HepG2 (cell line): ENCODE data around the gene IWS1. TPM values are rescaled to one million over a fixed set of nuclear protein-coding genes. Genes with fewer than 3 reads are reported as not detected.

ENCODE experiments used
- ATAC-seq: fragments of 200-7000 bp; cut with Tn5 transposase; 3 replicates; pipeline ENCODE4 v1.9.1; 2020; ENCODE audit warnings: mild to moderate bottlenecking, moderate library complexity
- BruUV-seq: library from RNA; stranded (reverse); fragments of 400-500 nt; replicated peaks from 2 replicates; lab custom pipeline; 2021; lab: Mats Ljungman, UMichigan
- CTCF ChIA-PET: fragments of 300-600 bp; formaldehyde crosslinking; extraction: SDS; loops from one replicate; lab custom pipeline; 2021; ENCODE audit warnings: low total read pairs, inconsistent platforms, low intra/inter-chr PET ratio; lab: Yijun Ruan, JAX
- POLR2A ChIA-PET: fragments of 350-600 bp; sonication (Branson Sonifier 250); formaldehyde crosslinking; loops from one replicate; lab custom pipeline; 2020; ENCODE audit warnings: antibody characterized with exemption, inconsistent platforms; lab: Yijun Ruan, JAX
- DNase-seq: peaks from one replicate; pipeline ENCODE4 v3.0.0-alpha.2; 2015; ENCODE audit warnings: low spot score
- FAIRE-seq: peaks from 3 replicates; lab custom pipeline; 2011; peaks lifted over from hg19 to GRCh38; lab: Jason Lieb, UNC
- H2AFZ ChIP-seq: one replicate; pipeline ENCODE4 v1.6.1; 2011; ENCODE audit warnings: low read length, inconsistent platforms
- H3K27ac ChIP-seq: fragments of 300-600 bp; 3 replicates; pipeline ENCODE4 v1.8.0; 2011; ENCODE audit warnings: mixed run types, mild to moderate bottlenecking, mixed read lengths, low read length, inconsistent platforms; ENCODE audit not compliant: insufficient read depth; ENCODE audit errors: extremely low read length
- H3K27me3 ChIP-seq, 2 experiments: fragments of 200-600 bp in 1 of 2; 2 replicates in 1 of 2; 3 replicates in 1 of 2; pipeline versions ENCODE4 v1.6.0 to v1.8.0; 2011; ENCODE audit warnings: low read length in 2 of 2, mild to moderate bottlenecking in 2 of 2, moderate library complexity in 2 of 2, inconsistent platforms in 1 of 2; ENCODE audit not compliant: insufficient read depth in 2 of 2, control insufficient read depth in 1 of 2
- H3K36me3 ChIP-seq, 2 experiments: fragments of 200-600 bp in 1 of 2; replicated peaks in 1 of 2; 2 replicates in 1 of 2; 3 replicates in 1 of 2; pipeline versions ENCODE4 v1.5.1 to v1.8.0; 2011; ENCODE audit warnings: low read length in 2 of 2, inconsistent platforms in 1 of 2; ENCODE audit not compliant: insufficient read depth in 2 of 2, control insufficient read depth in 1 of 2
- H3K4me1 ChIP-seq: 2 replicates; pipeline ENCODE4 v1.5.1; 2012; ENCODE audit warnings: low read length, inconsistent platforms; ENCODE audit not compliant: insufficient read depth
- H3K4me2 ChIP-seq: 2 replicates; pipeline ENCODE4 v1.6.0; 2011; ENCODE audit warnings: low read depth, low read length, inconsistent platforms
- H3K4me3 ChIP-seq, 3 experiments: fragments of 200-600 bp in 1 of 3; sonication (generic), shearing (Covaris generic) in 1 of 3; replicated peaks in 1 of 3; 2 replicates each; pipeline ENCODE4 v1.5.1; 2011 to 2016; ENCODE audit warnings: low read length in 3 of 3, inconsistent platforms in 2 of 3, low read depth in 2 of 3, mild to moderate bottlenecking in 2 of 3, control low read depth in 1 of 3, mixed read lengths in 1 of 3; ENCODE audit not compliant: insufficient read depth in 1 of 3
- H3K79me2 ChIP-seq: one replicate; pipeline ENCODE4 v1.6.1; 2011; ENCODE audit warnings: low read length, inconsistent platforms; ENCODE audit not compliant: insufficient read depth
- H3K9ac ChIP-seq: 2 replicates; pipeline ENCODE4 v1.6.0; 2011; ENCODE audit warnings: mild to moderate bottlenecking, low read depth, low read length, inconsistent platforms; ENCODE audit not compliant: insufficient read depth
- H3K9me3 ChIP-seq: 2 replicates; pipeline ENCODE4 v1.5.1; 2012; ENCODE audit warnings: mild to moderate bottlenecking, low read length
- H4K20me1 ChIP-seq: 2 replicates; pipeline ENCODE4 v1.6.0; 2011; ENCODE audit warnings: inconsistent platforms, mild to moderate bottlenecking, low read length, moderate library complexity; ENCODE audit not compliant: insufficient read depth
- BORCS8-MEF2B ChIP-seq: sonication (generic); formaldehyde crosslinking; IDR thresholded peaks from 2 replicates; pipeline ENCODE4 v1.8.0; 2022; ENCODE audit warnings: mild to moderate bottlenecking, missing genetic modification reagents
- ELK4 ChIP-seq: sonication (generic); formaldehyde crosslinking; IDR thresholded peaks from 2 replicates; pipeline ENCODE4 v1.9.0; 2021; ENCODE audit warnings: missing genetic modification reagents, borderline replicate concordance
- EP300 ChIP-seq, 3 experiments: sonication (generic) in 1 of 3; formaldehyde crosslinking in 1 of 3; IDR thresholded peaks; 2 replicates each; pipeline versions ENCODE4 v1.5.1 to v1.6.1; 2011 to 2020; ENCODE audit warnings: low read depth in 2 of 3, low read length in 2 of 3, borderline replicate concordance in 1 of 3, improper control_type of control experiment in 1 of 3, mild to moderate bottlenecking in 1 of 3, missing genetic modification reagents in 1 of 3, moderate library complexity in 1 of 3
- HOXA3 ChIP-seq: sonication (generic); formaldehyde crosslinking; IDR thresholded peaks from 2 replicates; pipeline ENCODE4 v1.5.0; 2020; ENCODE audit warnings: missing genetic modification reagents
- MTERF4 ChIP-seq: sonication (generic); formaldehyde crosslinking; IDR thresholded peaks from 2 replicates; pipeline ENCODE4 v1.8.0; 2023; ENCODE audit warnings: mild to moderate bottlenecking, missing genetic modification reagents
- NCOA2 ChIP-seq: sonication (generic); formaldehyde crosslinking; IDR thresholded peaks from 2 replicates; pipeline ENCODE4 v1.8.0; 2022; ENCODE audit warnings: inconsistent platforms
- POGK ChIP-seq: sonication (generic); formaldehyde crosslinking; conservative IDR thresholded peaks from 2 replicates; pipeline ENCODE4 v1.8.0; 2022; ENCODE audit warnings: mild to moderate bottlenecking, moderate library complexity, missing genetic modification reagents
- TBP ChIP-seq: sonication (generic); formaldehyde crosslinking; IDR thresholded peaks from 2 replicates; pipeline ENCODE4 v1.5.0; 2020; ENCODE audit warnings: missing genetic modification reagents
- ZC3H13 ChIP-seq: sonication (generic); formaldehyde crosslinking; IDR thresholded peaks from 2 replicates; pipeline ENCODE4 v1.8.1; 2023; ENCODE audit warnings: mild to moderate bottlenecking, missing genetic modification reagents, moderate library complexity
- ZFP41 ChIP-seq: sonication (generic); formaldehyde crosslinking; IDR thresholded peaks from 2 replicates; pipeline ENCODE4 v1.4.0; 2020; ENCODE audit warnings: mild to moderate bottlenecking, missing genetic modification reagents, borderline replicate concordance
- ZNF281 ChIP-seq: sonication (generic); formaldehyde crosslinking; IDR thresholded peaks from 2 replicates; pipeline ENCODE4 v1.4.0; 2020; ENCODE audit warnings: missing genetic modification reagents, borderline replicate concordance
- ZNF724P ChIP-seq: sonication (generic); formaldehyde crosslinking; IDR thresholded peaks from 2 replicates; pipeline ENCODE4 v1.8.0; 2022; ENCODE audit warnings: missing genetic modification reagents, borderline replicate concordance
- ZNF788 ChIP-seq: sonication (generic); formaldehyde crosslinking; IDR thresholded peaks from 2 replicates; pipeline ENCODE4 v1.5.0; 2020; ENCODE audit warnings: mild to moderate bottlenecking, missing genetic modification reagents, borderline replicate concordance
- ZSCAN5A ChIP-seq: sonication (generic); formaldehyde crosslinking; IDR thresholded peaks from 2 replicates; pipeline ENCODE4 v1.8.0; 2022; ENCODE audit warnings: mild to moderate bottlenecking, missing genetic modification reagents, borderline replicate concordance
- WGBS: methylation state at CpG from one replicate; pipeline ENCODE4 v1.1.6; 2017; ENCODE audit warnings: low lambda C conversion rate; 5-methylcytosine and 5-hydroxymethylcytosine counted together
- in situ Hi-C: cut with HindIII; loops from 2 replicates; pipeline ENCODE4 v1.10.0; 2017; ENCODE audit warnings: low pct_unique_long_range_greater_than_20kb; ENCODE audit not compliant: extremely low pct_ligation_motif_present
- intact Hi-C: fragments of 100-400 bp; cut with micrococcal nuclease; formaldehyde crosslinking; loops from one replicate; pipeline ENCODE4 v1.10.0; 2022; ENCODE audit not compliant: unreplicated experiment
- polyA plus RNA-seq, 8 experiments: library from polyadenylated mRNA; depleted of rRNA in 3 of 8; stranded (reverse) in 7 of 8; unstranded in 1 of 8; fragments of >200 nt; fragmentation: Illumina TruSeq in 4 of 8; extraction: Trizol in 4 of 8; gene quantifications; 2 replicates each; pipeline versions ENCODE4 v1.2.1 to v1.2.3, GENCODE V29; 2011 to 2016; ENCODE audit warnings: low read depth in 4 of 8, missing spikeins in 1 of 8, mixed read lengths in 1 of 8; ENCODE audit not compliant: insufficient read depth in 1 of 8
- total RNA-seq, 5 experiments: library from RNA; depleted of rRNA; stranded (reverse); fragments of >200 nt; fragmentation: Illumina TruSeq; extraction: Trizol; gene quantifications; 2 replicates each; pipeline ENCODE4 v1.2.3, GENCODE V29; 2016; ENCODE audit warnings: low read depth in 1 of 5

The IWS1 gene
- total and polyA plus RNA-seq, 2 of the 13 experiments (the other 11 are each of a cell fraction or from before 2014, with no cell fraction given): 28.9 to 62.3 TPM

GRCh38 chr2:127516041-127516762 is 10.1 kb downstream of the IWS1 start:
- POLR2A ChIA-PET: interaction anchor here (3.4 kb wide), 1 partner anchor 10 kb away, joined by 16 read pairs; the partner anchor contains the start of gene IWS1
- Histone ChIP-seq H3K27me3 (no peaks in the 10 kb centered on the region), H3K36me3 (peaks cover 17 to 66% of the 10 kb centered on the region in 2 experiments), H4K20me1 (peaks cover 22% of the 10 kb centered on the region), H3K27ac (no peak overlapping the region), H3K4me2 (no peak overlapping the region), H3K79me2 (peaks cover 87% of the 10 kb centered on the region), H3K4me1 (peaks cover 28% of the 10 kb centered on the region), H3K9me3 (no peaks in the 10 kb centered on the region), H3K9ac (no peak overlapping the region), H2AFZ (no peak overlapping the region), H3K4me3 (no peak overlapping the region)
- in situ Hi-C loops: no loop called here
- WGBS: 99% methylated on average over 14 of the region's 14 CpGs
- intact Hi-C loops: no loop called here
- ATAC-seq (no peak), FAIRE-seq (no peak), DNase-seq (no peak)
- CTCF ChIA-PET: no interaction called here
- no TSS peak for BruUV-seq
- TF ChIP-seq ZSCAN5A (CRISPR knock-in tag) (no peak), BORCS8-MEF2B (CRISPR knock-in tag) (no peak), TBP (CRISPR knock-in tag) (no peak), ZNF724P (CRISPR knock-in tag) (no peak), ZFP41 (CRISPR knock-in tag) (no peak), NCOA2 (no peak), ZC3H13 (no peak), EP300 (IDR thresholded peaks at IDR 0.05; ENCODE audit: low read depth in 2 of 2, low read length in 2 of 2) (no peak), EP300 (CRISPR knock-in tag; IDR thresholded peaks at IDR 0.05; ENCODE audit: borderline replicate concordance) (no peak), POGK (no peak), ZNF788 (CRISPR knock-in tag) (no peak), HOXA3 (CRISPR knock-in tag) (no peak), MTERF4 (CRISPR knock-in tag) (no peak), ZNF281 (CRISPR knock-in tag) (no peak), ELK4 (CRISPR knock-in tag) (no peak)
